Caco-2 (cell line): Measurements from ENCODE around the gene MAP2K5. TPM values are rescaled to one million over a fixed set of nuclear protein-coding genes. Genes with fewer than 3 reads are reported as not detected.

Source experiments
- BruUV-seq: library from RNA; stranded (reverse); fragments of 400-500 nt; replicated peaks from 2 replicates; lab custom pipeline; 2021; lab: Mats Ljungman, UMichigan
- CTCF ChIA-PET: fragments of 300-600 bp; sonication (Branson Sonifier 250); formaldehyde crosslinking; loops from one replicate; lab custom pipeline; 2022; ENCODE audit warnings: antibody characterized with exemption; lab: Charles Lee
- POLR2A ChIA-PET: fragments of 300-600 bp; sonication (Branson Sonifier 250); formaldehyde crosslinking; loops from one replicate; lab custom pipeline; 2022; ENCODE audit warnings: antibody characterized with exemption; lab: Charles Lee
- DNase-seq, 2 experiments: peaks; one replicate each; pipeline versions ENCODE4 v3.0.0 to v3.0.0-alpha.2; 2020 to 2022
- H3K27me3 ChIP-seq: replicated peaks from 2 replicates; pipeline ENCODE4 v1.6.0; 2011; ENCODE audit warnings: low read length; ENCODE audit not compliant: control insufficient read depth, insufficient read depth
- H3K36me3 ChIP-seq: 2 replicates; pipeline ENCODE4 v1.5.1; 2011; ENCODE audit warnings: low read length; ENCODE audit not compliant: control insufficient read depth, insufficient read depth
- H3K4me1 ChIP-seq: fragments of 250-450 bp; sonication (Bioruptor Pico); 2 replicates; pipeline ENCODE4 v1.5.1; 2020; ENCODE audit warnings: mild to moderate bottlenecking
- H3K4me3 ChIP-seq: 2 replicates; pipeline ENCODE4 v1.5.1; 2011; ENCODE audit warnings: low read depth, mild to moderate bottlenecking, control low read depth, low read length
- H3K9me3 ChIP-seq: fragments of 250-450 bp; sonication (Bioruptor Pico); 2 replicates; pipeline ENCODE4 v1.5.1; 2020; ENCODE audit warnings: mild to moderate bottlenecking, moderate library complexity
- H3K27ac Mint-ChIP-seq: one replicate; pipeline ENCODE4 v1.8.0; 2022; ENCODE audit warnings: mixed read lengths; ENCODE audit not compliant: unreplicated experiment
- H3K27me3 Mint-ChIP-seq: one replicate; pipeline ENCODE4 v1.8.0; 2022; ENCODE audit warnings: mixed read lengths; ENCODE audit not compliant: insufficient read depth, unreplicated experiment
- H3K36me3 Mint-ChIP-seq: one replicate; pipeline ENCODE4 v1.8.0; 2022; ENCODE audit warnings: mild to moderate bottlenecking, mixed read lengths; ENCODE audit not compliant: insufficient read depth, unreplicated experiment
- H3K4me1 Mint-ChIP-seq: one replicate; pipeline ENCODE4 v1.8.0; 2022; ENCODE audit warnings: low read depth, mixed read lengths; ENCODE audit not compliant: unreplicated experiment
- H3K4me3 Mint-ChIP-seq: one replicate; pipeline ENCODE4 v1.8.0; 2022; ENCODE audit warnings: mild to moderate bottlenecking, moderate library complexity, mixed read lengths; ENCODE audit not compliant: unreplicated experiment
- H3K9me3 Mint-ChIP-seq: one replicate; pipeline ENCODE4 v1.8.0; 2022; ENCODE audit warnings: mixed read lengths; ENCODE audit not compliant: unreplicated experiment
- intact Hi-C: fragments of 100-400 bp; cut with micrococcal nuclease; formaldehyde crosslinking; loops from one replicate; pipeline ENCODE4 v1.10.0; 2022; ENCODE audit not compliant: unreplicated experiment
- total RNA-seq: library from RNA; stranded (reverse); gene quantifications from 2 replicates; pipeline ENCODE4 v1.2.3, GENCODE V29; 2022
- TF ChIP-seq, protein P1 (sequence below), 2 experiments: fragments of 200-600 bp in 1 of 2; IDR thresholded peaks; 1 replicate in 1 of 2; 2 replicates in 1 of 2; pipeline versions ENCODE4 v1.5.1 to v1.8.0; 2011 to 2022; ENCODE audit warnings: antibody characterized with exemption in 1 of 2, control low read depth in 1 of 2, inconsistent platforms in 1 of 2, low read depth in 1 of 2, low read length in 1 of 2, mild to moderate bottlenecking in 1 of 2, moderate library complexity in 1 of 2; ENCODE audit not compliant: insufficient read depth in 1 of 2, severe bottlenecking in 1 of 2, unreplicated experiment in 1 of 2

Gene MAP2K5
- total RNA-seq, 1 experiment from 2014 or later = 12.2 TPM

DNA sequence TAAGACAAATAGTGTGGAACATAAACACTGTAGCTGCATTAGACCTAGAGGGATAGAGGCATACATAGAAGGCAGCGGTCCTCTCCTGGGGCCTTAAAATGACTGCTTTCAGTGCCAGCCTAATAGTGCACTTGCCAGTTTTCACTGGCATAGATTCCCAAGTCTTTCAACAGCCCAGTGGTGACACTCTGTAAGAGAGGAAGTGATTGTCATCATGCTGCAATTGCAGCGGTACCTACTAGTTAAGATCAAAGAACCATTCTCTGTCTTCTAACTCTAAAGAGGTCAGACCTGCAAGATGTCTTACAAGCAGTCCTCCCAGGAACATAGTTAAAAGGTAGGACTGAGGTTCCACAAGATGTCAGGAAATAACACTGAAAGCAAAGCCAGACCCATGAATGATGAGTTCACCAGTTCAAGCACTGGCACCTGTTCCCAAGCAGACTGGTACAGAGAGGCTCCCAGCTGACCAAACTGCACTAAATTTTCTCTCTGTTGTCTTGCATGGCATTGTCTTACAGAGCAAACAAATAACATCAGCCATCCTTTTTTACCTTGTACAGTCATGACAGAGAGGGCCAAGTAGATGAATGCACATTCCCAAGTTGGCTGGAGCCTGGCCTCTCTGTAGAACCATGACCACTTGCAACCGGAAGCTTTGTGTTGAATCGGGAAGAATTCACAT is 182.3 kb downstream of the MAP2K5 start:
- H3K36me3 ChIP-seq = no peaks in the 10 kb centered on the region
- POLR2A ChIA-PET = no interaction called here
- Mint-ChIP-seq H3K4me1 (no peaks in the 10 kb centered on the region), H3K27me3 (no peaks in the 10 kb centered on the region), H3K36me3 (no peaks in the 10 kb centered on the region), H3K27ac (no peak overlapping the region), H3K9me3 (no peaks in the 10 kb centered on the region), H3K4me3 (no peak overlapping the region)
- CTCF ChIA-PET = no interaction called here
- BruUV-seq = no TSS peak
- H3K4me1 ChIP-seq = no peaks in the 10 kb centered on the region
- TF ChIP-seq, protein P1, sequence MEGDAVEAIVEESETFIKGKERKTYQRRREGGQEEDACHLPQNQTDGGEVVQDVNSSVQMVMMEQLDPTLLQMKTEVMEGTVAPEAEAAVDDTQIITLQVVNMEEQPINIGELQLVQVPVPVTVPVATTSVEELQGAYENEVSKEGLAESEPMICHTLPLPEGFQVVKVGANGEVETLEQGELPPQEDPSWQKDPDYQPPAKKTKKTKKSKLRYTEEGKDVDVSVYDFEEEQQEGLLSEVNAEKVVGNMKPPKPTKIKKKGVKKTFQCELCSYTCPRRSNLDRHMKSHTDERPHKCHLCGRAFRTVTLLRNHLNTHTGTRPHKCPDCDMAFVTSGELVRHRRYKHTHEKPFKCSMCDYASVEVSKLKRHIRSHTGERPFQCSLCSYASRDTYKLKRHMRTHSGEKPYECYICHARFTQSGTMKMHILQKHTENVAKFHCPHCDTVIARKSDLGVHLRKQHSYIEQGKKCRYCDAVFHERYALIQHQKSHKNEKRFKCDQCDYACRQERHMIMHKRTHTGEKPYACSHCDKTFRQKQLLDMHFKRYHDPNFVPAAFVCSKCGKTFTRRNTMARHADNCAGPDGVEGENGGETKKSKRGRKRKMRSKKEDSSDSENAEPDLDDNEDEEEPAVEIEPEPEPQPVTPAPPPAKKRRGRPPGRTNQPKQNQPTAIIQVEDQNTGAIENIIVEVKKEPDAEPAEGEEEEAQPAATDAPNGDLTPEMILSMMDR (IDR thresholded peaks at IDR 0.05; ENCODE audit: insufficient read depth in 1 of 2, low read depth in 1 of 2, low read length in 1 of 2, severe bottlenecking in 1 of 2, unreplicated experiment in 1 of 2) = no peak
- H3K9me3 ChIP-seq = no peaks in the 10 kb centered on the region
- no peak overlapping the region for H3K4me3 ChIP-seq
- no peaks in the 10 kb centered on the region for H3K27me3 ChIP-seq
- DNase-seq = no peak
- intact Hi-C loops = no loop called here

DNA sequence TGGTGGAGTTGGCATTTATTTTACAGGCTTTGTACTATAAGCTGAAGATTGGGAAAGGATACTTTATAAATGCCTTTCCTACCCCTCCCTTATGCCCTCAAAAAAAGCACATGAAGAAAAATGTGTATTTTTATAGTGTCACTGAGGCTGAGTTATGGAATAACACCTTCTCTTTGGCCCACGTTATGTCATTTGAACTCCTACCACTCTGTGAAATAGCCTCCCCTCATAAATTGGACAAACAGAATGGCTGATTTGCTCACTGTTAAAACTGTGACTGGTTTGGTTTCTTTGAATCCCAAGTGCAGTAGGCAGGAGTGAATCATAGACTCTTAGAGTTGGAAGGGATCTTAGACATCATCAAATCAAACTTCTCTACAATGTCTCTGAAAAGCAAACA is 187.6 kb downstream of the MAP2K5 start:
- H3K27me3 Mint-ChIP-seq = no peaks in the 10 kb centered on the region
- Histone ChIP-seq H3K9me3 (no peaks in the 10 kb centered on the region), H3K36me3 (no peaks in the 10 kb centered on the region), H3K27me3 (no peaks in the 10 kb centered on the region), H3K4me3 (no peak overlapping the region), H3K4me1 (no peaks in the 10 kb centered on the region)
- BruUV-seq = no TSS peak
- ChIA-PET CTCF (no interaction called here), POLR2A (no interaction called here)
- no peaks in the 10 kb centered on the region for H3K4me1 Mint-ChIP-seq
- intact Hi-C loops = no loop called here
- no peaks in the 10 kb centered on the region for H3K36me3 Mint-ChIP-seq
- H3K9me3 Mint-ChIP-seq = no peaks in the 10 kb centered on the region
- DNase-seq = no peak
- H3K4me3 Mint-ChIP-seq = no peak overlapping the region
- TF ChIP-seq, protein P1 (IDR thresholded peaks at IDR 0.05; ENCODE audit: insufficient read depth in 1 of 2, low read depth in 1 of 2, low read length in 1 of 2, severe bottlenecking in 1 of 2, unreplicated experiment in 1 of 2) = no peak
- H3K27ac Mint-ChIP-seq = no peak overlapping the region

DNA sequence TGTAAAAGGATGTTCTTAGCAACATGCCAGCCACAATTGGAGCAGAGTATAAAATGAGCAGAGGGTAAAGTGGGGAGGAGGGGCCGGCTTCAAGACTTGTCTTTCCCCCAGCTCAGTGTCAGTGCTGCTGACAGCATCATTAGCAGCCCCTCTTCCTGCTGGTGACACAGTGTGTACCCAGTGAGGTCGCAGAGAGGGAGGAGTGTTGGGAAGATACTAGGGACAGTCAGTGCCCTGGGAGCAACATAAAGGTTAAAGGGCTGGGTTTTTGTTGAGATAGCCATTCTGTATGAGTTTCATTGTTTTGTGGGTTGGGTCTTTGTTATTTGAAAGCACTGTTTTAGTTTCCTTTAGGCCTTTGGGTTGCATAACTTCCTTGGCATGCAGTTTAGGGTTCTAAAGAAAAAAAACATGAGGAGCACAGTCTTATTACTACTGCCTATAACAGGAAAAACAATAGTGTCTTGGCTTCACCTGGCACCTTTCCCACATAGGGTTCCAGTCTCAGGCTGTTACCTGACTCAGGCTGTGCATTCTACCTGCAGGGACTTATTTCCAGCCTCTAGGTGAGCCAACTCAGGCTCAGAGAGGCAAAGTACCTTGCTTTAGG is 188.7 kb downstream of the MAP2K5 start:
- H3K27ac Mint-ChIP-seq = no peak overlapping the region

More for the DNA sequence above, 188.7 kb downstream of the MAP2K5 start:
- POLR2A ChIA-PET = no interaction called here
- Histone ChIP-seq H3K4me1 (no peaks in the 10 kb centered on the region), H3K4me3 (no peak overlapping the region), H3K9me3 (no peaks in the 10 kb centered on the region), H3K27me3 (no peaks in the 10 kb centered on the region), H3K36me3 (no peaks in the 10 kb centered on the region)
- H3K4me3 Mint-ChIP-seq = no peak overlapping the region
- TF ChIP-seq, protein P1 (IDR thresholded peaks at IDR 0.05; ENCODE audit: insufficient read depth in 1 of 2, low read depth in 1 of 2, low read length in 1 of 2, severe bottlenecking in 1 of 2, unreplicated experiment in 1 of 2) = no peak
- intact Hi-C loops = no loop called here
- no peaks in the 10 kb centered on the region for H3K27me3 Mint-ChIP-seq
- H3K9me3 Mint-ChIP-seq = no peaks in the 10 kb centered on the region
- no peaks in the 10 kb centered on the region for H3K36me3 Mint-ChIP-seq
- no TSS peak for BruUV-seq
- no peaks in the 10 kb centered on the region for H3K4me1 Mint-ChIP-seq
- CTCF ChIA-PET = no interaction called here
- DNase-seq = no peak
